Measurements from ENCODE around the gene ANXA4. TPM values are rescaled to one million over a fixed set of nuclear protein-coding genes. Genes with fewer than 3 reads are reported as not detected.

Gene ANXA4
- polyA plus RNA-seq, 6 donors from 2014 or later, result 43.4 to 113 (median 82.0) TPM

DNA sequence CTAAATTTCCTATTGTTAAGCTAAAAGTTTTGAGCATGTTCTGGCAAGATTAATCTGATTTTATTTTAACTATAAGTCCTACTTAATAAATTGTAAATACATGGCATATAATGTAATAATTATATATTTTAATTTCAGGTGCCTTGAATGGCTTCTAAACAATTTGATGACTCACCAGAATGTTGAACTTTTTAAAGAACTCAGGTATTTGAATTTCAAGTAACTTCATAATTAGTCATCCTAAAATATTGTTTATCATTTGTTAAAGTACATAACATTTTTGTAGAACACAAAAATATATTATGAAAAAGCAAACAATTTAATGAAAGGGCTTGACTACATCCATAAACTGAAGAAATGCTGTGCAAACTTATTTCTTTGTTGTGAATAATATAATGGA, 102.1 kb downstream of the ANXA4 start:
- H3K27ac Mint-ChIP-seq, result no peak overlapping the region
- no peak overlapping the region for H3K4me3 Mint-ChIP-seq
- H3K36me3 Mint-ChIP-seq, result peaks cover 14 to 29% of the 10 kb centered on the region in 2 donors
- DNase-seq (no peak), ATAC-seq (ENCODE audit: low read depth in 2 of 2) (no peak)
- H3K9me3 Mint-ChIP-seq, result no peaks in the 10 kb centered on the region
- no peaks in the 10 kb centered on the region for H3K27me3 Mint-ChIP-seq
- H3K4me1 Mint-ChIP-seq, result no peaks in the 10 kb centered on the region

DNA sequence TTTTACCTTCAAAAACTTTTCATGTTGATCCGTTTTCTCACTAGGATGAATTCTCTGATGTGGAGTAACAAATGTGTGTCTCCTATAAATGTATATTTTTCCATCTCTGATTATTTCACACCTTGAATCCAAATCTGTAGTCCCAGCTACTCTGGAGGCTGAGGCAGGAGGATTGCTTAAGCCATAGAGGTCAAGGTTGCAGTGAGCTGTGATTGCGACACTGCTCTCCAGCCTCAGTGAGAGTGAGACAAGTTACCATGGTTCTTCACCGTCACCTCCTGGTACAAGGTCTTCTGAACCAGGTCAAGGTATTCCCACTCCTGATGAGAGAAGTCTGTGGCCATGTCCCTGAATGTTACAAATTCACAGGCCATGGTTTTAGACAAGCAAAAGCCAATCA, 102.6 kb downstream of the ANXA4 start:
- DNase-seq, result no peak
- Mint-ChIP-seq H3K9me3 (no peaks in the 10 kb centered on the region), H3K4me1 (no peaks in the 10 kb centered on the region), H3K27ac (no peak overlapping the region), H3K27me3 (no peaks in the 10 kb centered on the region), H3K36me3 (peaks cover 14 to 24% of the 10 kb centered on the region in 2 donors), H3K4me3 (no peak overlapping the region)
- no peak for ATAC-seq (ENCODE audit: low read depth in 2 of 2)

DNA sequence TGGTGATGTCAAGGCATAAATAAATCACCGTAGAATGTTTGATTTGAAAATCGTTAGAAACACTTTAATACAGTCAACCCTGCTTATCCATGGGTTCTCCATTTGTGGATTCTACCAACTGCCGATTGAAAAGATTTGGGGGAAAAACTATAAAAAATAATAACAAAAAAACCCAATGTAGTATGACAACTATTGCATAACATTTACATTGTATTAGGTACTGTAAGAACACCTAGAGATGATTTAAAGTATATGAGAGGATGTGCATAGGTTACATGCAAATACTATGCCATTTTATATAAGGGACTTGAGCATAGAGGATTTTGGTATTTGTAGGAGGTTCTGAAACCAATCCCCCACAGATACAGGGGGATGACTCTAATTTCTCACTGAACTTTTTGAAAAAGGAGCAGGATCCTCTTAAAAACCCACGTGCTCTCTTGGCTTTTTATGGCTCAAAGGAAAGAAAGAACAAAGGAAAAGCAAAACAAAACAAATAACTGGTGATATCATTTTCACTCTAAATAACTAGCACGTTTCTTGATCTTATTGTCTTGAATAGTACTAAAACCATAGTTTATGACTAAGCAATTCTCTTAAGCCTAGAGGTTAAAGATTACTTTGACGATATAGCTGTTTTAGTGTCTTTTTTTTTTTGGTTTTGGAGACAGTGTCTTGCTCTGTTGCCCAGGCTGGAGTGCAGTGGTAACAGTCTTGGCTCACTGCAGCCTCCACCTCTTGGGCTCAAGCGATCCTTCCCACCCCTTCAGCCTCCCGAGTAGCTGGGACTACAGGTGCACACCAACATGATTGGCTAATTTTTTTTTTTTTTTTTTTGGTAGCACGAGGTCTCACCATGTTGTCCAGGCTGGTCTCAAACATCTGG, 104.5 kb downstream of the ANXA4 start:
- Mint-ChIP-seq H3K27ac (peak overlapping the region in 1 of 6 donors; percentile 41), H3K27me3 (no peaks in the 10 kb centered on the region), H3K4me3 (no peak overlapping the region), H3K9me3 (no peaks in the 10 kb centered on the region), H3K4me1 (no peaks in the 10 kb centered on the region), H3K36me3 (peaks cover 11 to 26% of the 10 kb centered on the region in 2 donors)
- no peak for ATAC-seq (ENCODE audit: low read depth in 2 of 2)
- DNase-seq, result no peak

DNA sequence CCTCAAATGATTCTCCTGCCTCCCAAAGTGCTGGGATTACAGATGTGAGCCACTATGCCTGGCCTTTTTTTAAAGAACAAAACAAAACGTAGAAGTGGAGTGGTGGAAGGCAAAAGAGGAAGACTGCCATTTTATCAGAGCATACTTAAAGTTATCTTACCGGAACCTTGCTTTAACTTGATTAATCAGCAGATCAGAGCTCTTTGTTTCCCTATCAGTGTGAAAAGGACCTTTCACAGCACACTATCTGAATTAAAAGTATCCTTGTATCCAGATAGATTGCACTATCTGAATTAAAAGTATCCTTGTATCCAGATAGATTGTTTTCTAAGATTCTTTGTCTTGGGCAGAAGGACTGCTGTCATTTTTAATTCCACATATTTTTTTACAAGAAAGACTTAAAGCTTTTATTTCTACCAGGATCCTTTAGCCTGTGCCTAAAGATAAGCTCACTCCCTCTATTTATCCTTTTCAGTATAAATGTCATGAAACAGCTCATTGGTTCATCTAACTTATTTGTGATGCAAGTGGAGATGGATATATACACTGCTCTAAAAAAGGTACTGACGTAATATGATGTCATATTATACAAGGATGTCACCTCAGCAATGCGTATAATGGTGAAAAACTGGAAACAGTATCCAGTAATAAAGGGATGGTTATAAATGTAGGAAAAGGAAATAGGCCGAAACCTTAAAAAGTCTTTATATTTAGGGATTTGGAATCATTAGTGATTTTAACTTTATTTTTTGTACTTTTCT, 105.3 kb downstream of the ANXA4 start:
- peak overlapping the region in 1 of 6 donors; percentile 47 for H3K27ac Mint-ChIP-seq
- H3K4me3 Mint-ChIP-seq, result no peak overlapping the region
- H3K4me1 Mint-ChIP-seq, result no peaks in the 10 kb centered on the region
- H3K27me3 Mint-ChIP-seq, result no peaks in the 10 kb centered on the region
- no peaks in the 10 kb centered on the region for H3K9me3 Mint-ChIP-seq
- ATAC-seq (ENCODE audit: low read depth in 2 of 2), result no peak
- DNase-seq, result no peak
- H3K36me3 Mint-ChIP-seq, result peaks cover 8 to 20% of the 10 kb centered on the region in 2 donors

DNA sequence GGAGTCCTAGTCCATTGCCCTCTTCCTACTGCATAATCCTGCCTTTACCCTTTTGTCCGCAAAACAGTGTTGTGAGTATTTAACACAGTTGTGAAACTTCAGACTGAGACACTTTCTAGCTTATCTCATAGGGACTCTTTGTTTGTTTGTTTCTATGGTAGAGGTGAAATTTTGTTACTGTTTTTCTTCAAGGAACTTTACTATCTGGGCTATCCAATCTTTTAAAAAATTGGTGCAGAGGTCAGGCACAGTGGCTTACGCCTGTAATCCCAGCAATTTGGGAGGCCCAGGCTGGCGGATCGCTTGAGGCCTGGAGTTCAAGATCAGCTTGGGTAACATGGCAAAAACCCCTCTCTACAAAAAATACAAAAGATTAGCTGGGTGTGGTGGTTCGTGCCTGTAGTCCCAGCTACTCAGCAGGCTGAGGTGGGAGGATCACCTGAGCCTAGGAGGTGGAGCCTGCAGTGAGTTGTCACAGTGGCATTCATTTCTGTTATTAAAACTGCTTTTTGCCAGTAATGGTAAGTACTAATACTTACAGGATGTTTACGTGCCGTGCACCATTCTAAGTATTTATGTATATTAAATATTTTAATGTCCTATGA, 106.4 kb downstream of the ANXA4 start:
- H3K4me3 Mint-ChIP-seq, result no peak overlapping the region

DNA sequence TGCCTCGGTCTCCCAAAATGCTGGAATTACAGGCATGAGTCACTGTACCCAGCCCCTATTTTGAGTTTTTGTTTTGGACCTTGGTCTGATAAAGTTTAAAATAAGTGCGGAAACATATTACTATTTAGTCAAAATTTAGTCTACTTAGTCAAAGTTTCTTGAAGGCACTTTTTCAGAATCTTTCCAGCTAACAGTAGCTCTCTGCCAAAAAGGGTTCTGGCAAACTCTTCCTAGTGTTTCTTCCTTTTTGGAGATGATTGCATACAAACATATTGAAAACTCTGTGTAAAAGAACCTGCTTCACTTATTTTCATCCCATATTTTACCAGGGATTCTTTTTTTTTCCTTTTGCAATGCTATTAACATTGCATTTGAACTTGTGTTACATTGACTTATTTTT, 116.3 kb downstream of the ANXA4 start:
- Mint-ChIP-seq H3K27ac (no peak overlapping the region), H3K9me3 (no peaks in the 10 kb centered on the region), H3K27me3 (no peaks in the 10 kb centered on the region), H3K4me1 (no peaks in the 10 kb centered on the region), H3K36me3 (peaks cover 0 to 5% of the 10 kb centered on the region in 2 donors), H3K4me3 (no peak overlapping the region)
- no peak for ATAC-seq (ENCODE audit: low read depth in 2 of 2)
- no peak for DNase-seq

More for the DNA sequence above, 106.4 kb downstream of the ANXA4 start:
- Mint-ChIP-seq H3K27ac (peak overlapping the region in 2 of 6 donors; percentile 44 to 57), H3K9me3 (no peaks in the 10 kb centered on the region), H3K36me3 (peaks cover 8 to 20% of the 10 kb centered on the region in 2 donors), H3K27me3 (no peaks in the 10 kb centered on the region), H3K4me1 (no peaks in the 10 kb centered on the region)
- DNase-seq (no peak), ATAC-seq (ENCODE audit: low read depth in 2 of 2) (no peak)

DNA sequence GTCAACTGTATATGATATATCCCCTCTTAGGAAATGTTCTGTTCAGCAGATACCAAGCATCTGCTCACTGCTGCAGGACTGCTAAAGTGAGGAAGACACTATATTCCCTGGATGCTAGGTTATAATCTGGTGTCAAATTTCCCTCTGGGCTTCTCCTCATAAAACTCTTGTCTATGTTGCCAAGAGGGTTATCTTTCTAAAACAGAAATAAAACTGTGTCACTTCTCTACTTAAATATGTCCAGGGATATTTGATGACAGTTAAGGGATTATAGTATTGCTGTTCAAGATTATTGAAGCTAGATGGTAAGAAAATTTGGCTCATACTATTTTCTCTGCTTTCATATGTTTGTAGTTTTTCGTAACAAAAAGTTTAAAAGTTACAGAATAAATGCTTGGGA, 121.4 kb downstream of the ANXA4 start:
- Mint-ChIP-seq H3K27me3 (no peaks in the 10 kb centered on the region), H3K27ac (no peak overlapping the region), H3K4me3 (no peak overlapping the region), H3K9me3 (no peaks in the 10 kb centered on the region), H3K36me3 (peaks cover 14% of the 10 kb centered on the region in 2 donors), H3K4me1 (no peaks in the 10 kb centered on the region)
- DNase-seq (no peak), ATAC-seq (ENCODE audit: low read depth in 2 of 2) (no peak)

Other genes starting within 250 kb of the ANXA4 start
- gene AAK1, start 98.4 kb upstream of the ANXA4 start, polyA plus RNA-seq (ENCODE audit: low read depth in 6 of 6), result 1 to 10 TPM in 4 of 6 donors, under 1 TPM in 2; 0.47 to 6.1 (median 3.4) TPM
- 10 to 100 TPM; 21.9 to 28.2 (median 25.0) TPM for gene GMCL1, start 87.5 kb downstream of the ANXA4 start, polyA plus RNA-seq (ENCODE audit: low read depth in 6 of 6)
- 100 to 1,000 TPM in 1 of 6 donors, 10 to 100 TPM in 5; 75.4 to 103 (median 90.1) TPM for gene SNRNP27, start 151.8 kb downstream of the ANXA4 start, polyA plus RNA-seq (ENCODE audit: low read depth in 6 of 6)
- gene MXD1, start 173.0 kb downstream of the ANXA4 start, polyA plus RNA-seq (ENCODE audit: low read depth in 6 of 6), result 10 to 100 TPM in 5 of 6 donors, 1 to 10 TPM in 1; 9.7 to 21.5 (median 13.2) TPM
- under 1 TPM in 5 of 6 donors, not detected in 1; 0.12 to 0.44 (median 0.32) TPM for gene ASPRV1, start 219.5 kb downstream of the ANXA4 start, polyA plus RNA-seq (ENCODE audit: low read depth in 6 of 6)